Retinal pigment epithelial cell (primary cell): ENCODE measurements around the gene ITGA7.

ENCODE experiments used
- DNase-seq: peaks from one replicate; pipeline ENCODE4 v3.0.0-alpha.2; 2010; ENCODE audit warnings: low read depth
- H3K4me3 ChIP-seq: 2 replicates; pipeline ENCODE4 v1.5.1; 2011; ENCODE audit warnings: mild to moderate bottlenecking, low read length, control low read depth, moderate library complexity
- TF ChIP-seq, protein P1 (sequence below): conservative IDR thresholded peaks from 2 replicates; pipeline ENCODE4 v1.5.1; 2011; ENCODE audit warnings: low read depth, low read length, control low read depth, inconsistent platforms

ITGA7 gene

GRCh38 chr12:55717011-55718007, 9.6 kb upstream of the ITGA7 start:
- H3K4me3 ChIP-seq, result peak overlapping the region; percentile 73
- DNase-seq, result no peak
- TF ChIP-seq, protein P1, sequence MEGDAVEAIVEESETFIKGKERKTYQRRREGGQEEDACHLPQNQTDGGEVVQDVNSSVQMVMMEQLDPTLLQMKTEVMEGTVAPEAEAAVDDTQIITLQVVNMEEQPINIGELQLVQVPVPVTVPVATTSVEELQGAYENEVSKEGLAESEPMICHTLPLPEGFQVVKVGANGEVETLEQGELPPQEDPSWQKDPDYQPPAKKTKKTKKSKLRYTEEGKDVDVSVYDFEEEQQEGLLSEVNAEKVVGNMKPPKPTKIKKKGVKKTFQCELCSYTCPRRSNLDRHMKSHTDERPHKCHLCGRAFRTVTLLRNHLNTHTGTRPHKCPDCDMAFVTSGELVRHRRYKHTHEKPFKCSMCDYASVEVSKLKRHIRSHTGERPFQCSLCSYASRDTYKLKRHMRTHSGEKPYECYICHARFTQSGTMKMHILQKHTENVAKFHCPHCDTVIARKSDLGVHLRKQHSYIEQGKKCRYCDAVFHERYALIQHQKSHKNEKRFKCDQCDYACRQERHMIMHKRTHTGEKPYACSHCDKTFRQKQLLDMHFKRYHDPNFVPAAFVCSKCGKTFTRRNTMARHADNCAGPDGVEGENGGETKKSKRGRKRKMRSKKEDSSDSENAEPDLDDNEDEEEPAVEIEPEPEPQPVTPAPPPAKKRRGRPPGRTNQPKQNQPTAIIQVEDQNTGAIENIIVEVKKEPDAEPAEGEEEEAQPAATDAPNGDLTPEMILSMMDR, result no peak

DNA sequence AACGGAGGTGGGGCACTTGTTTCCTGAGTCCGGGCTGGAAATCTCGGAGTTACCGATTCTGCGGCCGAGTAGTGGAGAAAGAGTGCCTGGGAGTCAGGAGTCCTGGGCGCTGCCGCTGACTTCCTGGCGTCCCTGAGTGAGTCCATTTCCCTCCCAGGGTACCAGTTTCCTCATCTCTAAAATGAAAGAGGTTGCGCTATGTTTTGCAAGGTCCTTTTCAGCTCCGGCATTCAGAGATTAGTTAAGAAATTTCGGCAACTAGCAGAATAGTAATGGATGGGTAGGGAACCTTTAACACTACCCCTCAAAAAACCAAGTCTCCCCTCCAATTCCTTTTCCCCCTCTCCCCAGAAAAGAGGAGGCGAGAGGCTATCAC, 8.9 kb upstream of the ITGA7 start:
- TF ChIP-seq, protein P1, result no peak
- no peak for DNase-seq
- H3K4me3 ChIP-seq, result peak overlapping the region; percentile 73

DNA sequence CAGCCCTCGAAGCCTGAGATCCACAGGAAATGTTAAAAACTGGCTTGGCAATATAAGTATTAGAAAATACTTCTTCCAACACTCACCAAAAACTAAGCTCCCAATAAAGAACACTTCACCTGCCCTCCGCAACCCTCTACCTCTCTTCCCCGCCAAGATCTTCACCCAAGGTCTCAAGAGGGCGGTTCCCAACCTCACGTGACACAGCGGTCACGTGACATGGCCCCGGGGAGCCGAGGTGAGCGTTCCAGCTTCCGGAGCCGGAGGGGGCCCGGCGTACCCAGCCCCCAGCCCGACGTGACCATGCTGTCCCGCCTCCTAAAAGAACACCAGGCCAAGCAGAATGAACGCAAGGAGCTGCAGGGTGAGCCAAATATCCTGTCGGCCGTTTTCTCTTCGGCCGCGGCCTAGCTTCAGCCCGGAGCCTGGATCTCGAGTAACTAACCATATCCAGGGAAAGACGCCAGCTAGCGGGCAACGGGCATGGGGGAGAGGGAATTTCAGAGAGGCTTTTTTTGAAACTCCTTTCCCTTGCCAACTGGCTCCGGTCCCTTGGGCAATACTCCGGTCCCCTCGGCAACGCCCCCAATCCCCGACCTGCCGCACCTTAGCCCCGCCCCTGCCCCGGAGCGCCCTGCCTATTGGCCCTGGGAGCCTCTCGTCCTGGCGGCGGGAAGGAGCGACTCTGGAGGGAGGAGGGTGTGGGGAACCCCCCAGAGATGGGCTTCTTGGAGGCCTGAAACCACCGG, 8.3 kb upstream of the ITGA7 start, which contains the start of gene BLOC1S1:
TSS of gene BLOC1S1 (plus strand) at position 214 of the 749 bp plus-strand sequence. CDS start at position 220, 6 bp downstream.
- TF ChIP-seq, protein P1, result no peak
- DNase-seq, result no peak
- H3K4me3 ChIP-seq, result peak within 1 kb of the TSS; percentile 73

DNA sequence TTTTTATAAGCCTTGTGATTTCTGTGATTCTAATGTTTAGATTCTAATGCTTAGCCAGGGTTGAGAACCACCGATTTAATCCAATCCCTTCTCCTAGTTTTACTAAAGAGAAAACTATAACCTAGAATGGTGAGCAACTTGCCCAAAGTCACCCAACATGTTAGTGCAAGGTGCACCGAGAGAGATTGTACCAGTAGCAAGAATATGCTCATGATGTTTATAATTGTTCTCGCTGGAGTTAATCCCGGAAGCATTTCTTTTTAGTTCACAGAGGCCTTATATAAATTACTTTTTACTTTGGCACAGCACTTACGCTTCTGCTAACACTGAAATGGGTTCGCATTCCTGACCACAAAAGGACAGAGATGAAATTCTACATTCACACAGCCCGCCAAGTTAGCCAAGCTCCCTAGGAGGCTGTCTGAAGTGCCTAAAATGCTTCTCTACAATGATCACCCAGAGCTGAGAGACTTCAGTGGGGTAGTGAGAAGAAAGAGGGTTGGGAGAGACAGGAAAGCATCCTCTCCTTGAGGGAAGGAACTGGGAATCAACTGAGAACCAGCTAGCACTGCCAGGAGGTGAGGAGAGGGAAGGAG, 7.6 kb upstream of the ITGA7 start:
- TF ChIP-seq, protein P1, result no peak
- DNase-seq, result no peak

DNA sequence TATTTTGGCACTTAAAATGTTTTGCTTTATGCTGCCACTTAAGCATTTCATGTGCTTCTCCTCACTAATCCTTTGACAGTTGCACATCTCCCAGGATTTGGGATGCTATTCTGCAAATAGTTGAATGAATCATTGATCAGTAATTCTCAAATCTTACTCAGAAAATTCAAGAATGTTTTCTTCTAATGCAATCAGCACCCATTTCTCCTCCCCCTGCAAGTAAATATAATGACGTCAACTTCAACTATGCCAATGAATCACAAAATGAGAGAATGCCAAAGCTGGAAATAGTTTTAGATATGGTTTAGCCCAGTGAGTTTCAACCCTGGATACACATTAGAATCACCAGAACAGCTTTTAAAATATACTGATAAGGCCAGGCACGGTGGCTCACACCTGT, 6.0 kb upstream of the ITGA7 start:
- H3K4me3 ChIP-seq, result no peak overlapping the region
- no peak for DNase-seq
- TF ChIP-seq, protein P1, result no peak

More for the DNA sequence above, 7.6 kb upstream of the ITGA7 start:
- H3K4me3 ChIP-seq, result peak overlapping the region; percentile 73

DNA sequence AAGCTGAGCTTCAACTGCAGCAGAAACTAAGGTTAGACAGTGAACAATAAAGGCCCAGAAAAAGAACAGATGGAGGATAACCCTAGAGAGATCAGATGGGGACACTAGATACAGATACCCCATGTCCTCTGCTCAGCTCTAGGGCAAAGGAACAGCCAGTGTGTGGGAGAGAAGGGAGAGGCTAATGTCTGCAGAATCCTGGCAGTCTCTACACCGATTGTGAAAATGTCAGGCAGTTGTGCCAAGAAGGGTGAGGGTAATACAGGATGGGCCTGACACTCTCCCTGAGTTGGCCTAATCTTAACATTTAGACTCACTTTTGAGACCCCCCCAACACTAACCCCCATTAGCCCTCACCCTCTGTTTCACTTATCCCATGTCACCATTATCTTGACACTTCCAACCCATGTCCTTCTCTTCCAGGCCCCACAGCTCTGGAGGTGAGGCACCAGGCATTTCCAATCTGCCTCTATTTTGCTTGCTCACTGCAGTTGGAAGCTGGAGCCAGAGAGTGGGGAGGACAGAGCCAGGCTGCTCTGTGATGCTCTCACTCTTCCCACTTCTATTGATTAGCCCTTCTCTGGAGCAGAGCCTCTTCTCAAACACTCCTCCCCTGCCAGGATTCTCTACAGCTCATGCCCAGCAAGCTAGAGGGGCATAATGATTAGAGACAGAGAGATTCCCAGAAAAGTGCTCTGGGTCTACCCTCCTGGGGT, 5.2 kb upstream of the ITGA7 start:
- DNase-seq, result no peak
- no peak overlapping the region for H3K4me3 ChIP-seq
- TF ChIP-seq, protein P1, result no peak
